ENCODE results near the gene COP1. TPM values are rescaled to one million over a fixed set of nuclear protein-coding genes. Genes with fewer than 3 reads are reported as not detected.
A peak's percentile ranks its signal among the peaks of the same experiment; 100 is the strongest.
"Not testable (repeated sequence)": the region's sequence is repeated elsewhere in the genome, so short reads cannot be mapped to it uniquely, and the experiment has no call there.

COP1 gene
- total and polyA plus RNA-seq, 4 experiments from 2014 or later, result 38.4 to 45.1 (median 44.1) TPM

DNA sequence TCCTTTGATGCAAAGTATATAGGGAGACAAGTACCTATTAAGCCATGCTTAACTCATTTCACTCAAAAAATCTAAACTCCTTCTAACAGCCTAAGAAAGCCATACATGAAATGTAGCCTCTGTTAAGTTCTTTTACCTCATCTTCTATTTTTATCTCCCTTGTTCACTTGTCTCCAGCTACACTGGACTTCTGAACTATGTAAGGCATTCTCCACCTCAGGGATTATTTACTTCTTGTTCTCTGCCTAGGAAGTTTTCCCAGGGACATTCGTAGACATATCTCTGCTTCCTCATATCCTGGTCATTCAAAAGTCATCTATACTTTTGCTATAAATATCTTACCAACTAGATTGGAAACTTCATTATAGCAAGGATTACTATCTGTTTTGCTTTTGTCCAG, 96.9 kb downstream of the COP1 start:
- peaks cover 57 to 62% of the 10 kb centered on the region in 2 donors for H3K36me3 Mint-ChIP-seq
- no peaks in the 10 kb centered on the region for H3K36me3 ChIP-seq (ENCODE audit: insufficient read depth, low read length)
- POLR2A ChIA-PET (ENCODE audit: partially characterized antibody), result no interaction called here

DNA sequence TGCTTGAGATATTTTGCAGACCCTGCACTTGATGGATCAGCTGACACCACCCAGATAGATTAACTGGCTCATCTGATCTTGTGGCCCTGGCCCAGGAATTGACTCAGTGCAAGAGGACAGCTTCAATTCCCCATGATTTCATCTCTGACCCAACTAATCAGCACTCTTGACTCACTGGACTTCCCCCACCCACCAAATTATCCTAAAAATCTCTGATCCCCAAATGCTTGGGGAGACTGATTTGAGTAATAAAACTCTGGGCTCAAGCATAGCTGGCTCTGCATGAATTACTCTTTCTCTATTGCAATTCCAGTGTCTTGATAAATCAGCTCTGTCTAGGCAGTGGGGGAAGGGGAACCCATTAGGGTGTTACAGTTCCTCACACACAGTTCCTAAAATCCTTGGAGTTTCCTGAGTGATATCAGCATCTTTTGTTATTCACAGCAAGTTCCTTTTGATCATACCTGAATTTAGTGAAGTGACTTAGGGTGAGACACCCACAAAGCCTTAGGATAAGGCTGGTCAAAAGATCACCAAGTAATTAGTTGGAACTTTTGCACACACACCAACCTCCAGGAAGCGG, 104.2 kb downstream of the COP1 start:
- H3K4me1 ChIP-seq (ENCODE audit: insufficient read depth, low read length), result no peaks in the 10 kb centered on the region
- Mint-ChIP-seq H3K4me1 (peaks cover 0 to 4% (median 2%) of the 10 kb centered on the region in 4 donors), H3K9me3 (peaks cover 0 to 49% (median 28%) of the 10 kb centered on the region in 8 donors), H3K27me3 (no peaks in the 10 kb centered on the region), H3K36me3 (peaks cover 66 to 77% of the 10 kb centered on the region in 2 donors), H3K4me3 (no peak overlapping the region), H3K27ac (no peak overlapping the region)
- H3K27me3 ChIP-seq (ENCODE audit: insufficient read depth, low read length), result no peaks in the 10 kb centered on the region
- DNase-seq, result no peak
- peaks cover 18% of the 10 kb centered on the region for H3K36me3 ChIP-seq (ENCODE audit: insufficient read depth, low read length)
- no peaks in the 10 kb centered on the region for H3K9me3 ChIP-seq (ENCODE audit: control insufficient read depth in 1 of 2, low read length in 2 of 2)
- CTCF ChIA-PET (ENCODE audit: partially characterized antibody), result no interaction called here
- intact Hi-C loops (cut with micrococcal nuclease), result no loop called here
- no peak overlapping the region for H3K27ac ChIP-seq (ENCODE audit: low read depth, low read length)
- POLR2A ChIA-PET (ENCODE audit: partially characterized antibody), result no interaction called here
- H3K4me3 ChIP-seq (ENCODE audit: low read length in 2 of 2), result no peak overlapping the region

More for the DNA sequence above, 96.9 kb downstream of the COP1 start:
- Histone ChIP-seq H3K27me3 (ENCODE audit: insufficient read depth, low read length) (no peaks in the 10 kb centered on the region), H3K27ac (ENCODE audit: low read depth, low read length) (no peak overlapping the region), H3K4me1 (ENCODE audit: insufficient read depth, low read length) (no peaks in the 10 kb centered on the region), H3K4me3 (ENCODE audit: low read length in 2 of 2) (no peak overlapping the region), H3K9me3 (ENCODE audit: control insufficient read depth in 1 of 2, low read length in 2 of 2) (no peaks in the 10 kb centered on the region)
- Mint-ChIP-seq H3K9me3 (peaks cover 0 to 3% (median 0%) of the 10 kb centered on the region in 8 donors), H3K4me1 (peaks cover 12 to 23% (median 16%) of the 10 kb centered on the region in 4 donors), H3K4me3 (no peak overlapping the region), H3K27ac (peak overlapping the region in 1 of 7 donors; percentile 41), H3K27me3 (no peaks in the 10 kb centered on the region)
- CTCF ChIA-PET (ENCODE audit: partially characterized antibody), result no interaction called here
- intact Hi-C loops (cut with micrococcal nuclease), result no loop called here
- DNase-seq, result no peak

DNA sequence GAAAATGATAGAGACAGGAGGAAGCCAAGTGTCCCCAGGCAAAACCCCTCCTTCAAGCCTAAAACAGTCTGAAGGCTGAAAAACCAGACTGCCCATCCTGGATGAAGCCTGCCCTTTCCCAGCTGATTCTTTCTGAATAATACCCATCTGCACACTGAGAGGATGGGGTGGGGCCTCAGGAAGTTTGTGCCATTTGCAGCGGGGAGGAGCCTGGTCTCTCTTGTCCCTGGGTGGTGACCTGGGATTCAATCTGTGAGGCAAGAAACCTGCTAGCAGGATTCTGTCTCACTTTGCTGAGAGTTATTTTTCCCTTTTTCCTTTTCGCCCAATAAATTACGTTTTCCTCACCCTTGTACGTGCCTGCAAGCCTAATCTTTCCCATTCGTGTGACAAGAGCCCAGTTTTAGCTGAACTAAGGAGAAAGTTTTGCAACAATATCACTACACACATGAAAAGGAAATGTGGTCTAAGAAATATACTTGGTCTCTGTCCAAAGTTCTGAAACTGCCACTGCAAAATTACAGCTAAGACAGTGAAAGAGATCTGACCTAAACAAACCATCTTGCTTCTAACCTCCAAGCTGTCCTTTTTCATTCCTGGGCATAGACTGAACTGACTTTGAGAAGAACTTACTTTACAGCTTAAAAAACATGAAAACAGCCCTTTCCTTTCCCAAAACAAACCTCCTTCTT, 105.0 kb downstream of the COP1 start:
- ChIA-PET POLR2A (ENCODE audit: partially characterized antibody) (no interaction called here), CTCF (ENCODE audit: partially characterized antibody) (no interaction called here)
- Histone ChIP-seq H3K4me1 (ENCODE audit: insufficient read depth, low read length) (no peaks in the 10 kb centered on the region), H3K36me3 (ENCODE audit: insufficient read depth, low read length) (peaks cover 18% of the 10 kb centered on the region), H3K27ac (ENCODE audit: low read depth, low read length) (no peak overlapping the region), H3K27me3 (ENCODE audit: insufficient read depth, low read length) (no peaks in the 10 kb centered on the region), H3K4me3 (ENCODE audit: low read length in 2 of 2) (no peak overlapping the region), H3K9me3 (ENCODE audit: control insufficient read depth in 1 of 2, low read length in 2 of 2) (no peaks in the 10 kb centered on the region)
- Mint-ChIP-seq H3K27ac (peak overlapping the region in 1 of 7 donors; percentile 41), H3K27me3 (no peaks in the 10 kb centered on the region), H3K36me3 (peaks cover 66 to 80% of the 10 kb centered on the region in 2 donors), H3K4me3 (peak overlapping the region in 1 of 8 donors; percentile 22), H3K4me1 (peaks cover 0 to 6% (median 3%) of the 10 kb centered on the region in 4 donors), H3K9me3 (peaks cover 0 to 54% (median 33%) of the 10 kb centered on the region in 8 donors)
- DNase-seq, result no peak
- intact Hi-C loops (cut with micrococcal nuclease), result no loop called here

DNA sequence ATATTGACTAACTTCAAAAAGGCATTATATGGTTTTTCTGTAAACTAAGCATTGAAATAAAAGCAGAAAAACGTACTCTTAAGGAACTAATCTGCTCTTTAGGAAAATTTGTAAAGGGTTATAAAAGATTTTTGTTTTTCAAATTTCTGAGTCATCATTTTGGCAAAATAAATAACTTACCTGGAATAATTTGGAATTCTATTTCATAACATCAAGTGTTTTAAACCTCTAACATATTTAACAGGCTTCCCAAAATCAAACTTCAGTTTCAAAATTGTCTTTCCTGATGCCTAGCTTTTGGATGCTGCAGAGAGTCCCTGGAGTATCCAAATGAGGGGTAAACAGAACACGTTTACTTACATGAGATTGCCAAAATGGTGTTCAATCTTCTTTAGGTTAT, 108.5 kb downstream of the COP1 start:
- peaks cover 0 to 57% (median 35%) of the 10 kb centered on the region in 8 donors for H3K9me3 Mint-ChIP-seq
- no peaks in the 10 kb centered on the region for H3K27me3 ChIP-seq (ENCODE audit: insufficient read depth, low read length)
- ChIA-PET POLR2A (ENCODE audit: partially characterized antibody) (no interaction called here), CTCF (ENCODE audit: partially characterized antibody) (no interaction called here)
- no peaks in the 10 kb centered on the region for H3K27me3 Mint-ChIP-seq
- no peak overlapping the region for H3K27ac ChIP-seq (ENCODE audit: low read depth, low read length)
- peaks cover 0 to 5% (median 2%) of the 10 kb centered on the region in 4 donors for H3K4me1 Mint-ChIP-seq
- peaks cover 68 to 73% of the 10 kb centered on the region in 2 donors for H3K36me3 Mint-ChIP-seq
- H3K4me3 ChIP-seq (ENCODE audit: low read length in 2 of 2), result no peak overlapping the region
- no peak for DNase-seq
- intact Hi-C loops (cut with micrococcal nuclease), result no loop called here
- peak overlapping the region in 1 of 7 donors; percentile 71 for H3K27ac Mint-ChIP-seq
- no peaks in the 10 kb centered on the region for H3K4me1 ChIP-seq (ENCODE audit: insufficient read depth, low read length)
- H3K9me3 ChIP-seq (ENCODE audit: control insufficient read depth in 1 of 2, low read length in 2 of 2), result no peaks in the 10 kb centered on the region
- H3K4me3 Mint-ChIP-seq, result no peak overlapping the region
- H3K36me3 ChIP-seq (ENCODE audit: insufficient read depth, low read length), result peaks cover 18% of the 10 kb centered on the region

DNA sequence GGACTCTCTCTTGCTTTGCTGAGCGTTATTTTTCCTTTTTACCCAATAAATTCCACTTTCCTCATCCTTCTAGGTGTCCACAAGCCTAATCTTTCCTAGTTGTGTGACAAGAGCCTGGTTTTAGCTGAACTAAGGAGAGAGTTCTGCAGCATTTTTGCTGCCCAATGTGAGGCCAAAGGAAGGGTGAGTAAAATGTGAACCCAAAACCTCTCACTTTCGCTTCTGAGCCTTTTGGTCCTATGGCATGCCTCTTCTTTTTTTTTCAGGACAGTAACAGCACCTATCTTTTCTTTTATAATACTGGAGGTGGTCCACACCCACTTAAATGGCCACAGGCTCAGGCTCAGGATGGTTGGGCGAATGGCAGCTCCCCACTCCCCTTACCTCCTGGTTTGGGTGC, 111.1 kb downstream of the COP1 start:
- intact Hi-C loops (cut with micrococcal nuclease), result no loop called here
- ChIA-PET CTCF (ENCODE audit: partially characterized antibody) (no interaction called here), POLR2A (ENCODE audit: partially characterized antibody) (no interaction called here)
- peaks cover 0 to 5% (median 3%) of the 10 kb centered on the region in 4 donors for H3K4me1 Mint-ChIP-seq
- H3K36me3 Mint-ChIP-seq, result peaks cover 51 to 52% of the 10 kb centered on the region in 2 donors
- Histone ChIP-seq H3K4me3 (ENCODE audit: low read length in 2 of 2) (no peak overlapping the region), H3K9me3 (ENCODE audit: control insufficient read depth in 1 of 2, low read length in 2 of 2) (no peaks in the 10 kb centered on the region), H3K4me1 (ENCODE audit: insufficient read depth, low read length) (no peaks in the 10 kb centered on the region), H3K27me3 (ENCODE audit: insufficient read depth, low read length) (no peaks in the 10 kb centered on the region), H3K27ac (ENCODE audit: low read depth, low read length) (no peak overlapping the region), H3K36me3 (ENCODE audit: insufficient read depth, low read length) (peaks cover 8% of the 10 kb centered on the region)
- H3K27me3 Mint-ChIP-seq, result no peaks in the 10 kb centered on the region
- peaks cover 0 to 38% (median 25%) of the 10 kb centered on the region in 8 donors for H3K9me3 Mint-ChIP-seq
- peak overlapping the region in 1 of 7 donors; percentile 21 for H3K27ac Mint-ChIP-seq
- no peak overlapping the region for H3K4me3 Mint-ChIP-seq
- DNase-seq, result no peak

DNA sequence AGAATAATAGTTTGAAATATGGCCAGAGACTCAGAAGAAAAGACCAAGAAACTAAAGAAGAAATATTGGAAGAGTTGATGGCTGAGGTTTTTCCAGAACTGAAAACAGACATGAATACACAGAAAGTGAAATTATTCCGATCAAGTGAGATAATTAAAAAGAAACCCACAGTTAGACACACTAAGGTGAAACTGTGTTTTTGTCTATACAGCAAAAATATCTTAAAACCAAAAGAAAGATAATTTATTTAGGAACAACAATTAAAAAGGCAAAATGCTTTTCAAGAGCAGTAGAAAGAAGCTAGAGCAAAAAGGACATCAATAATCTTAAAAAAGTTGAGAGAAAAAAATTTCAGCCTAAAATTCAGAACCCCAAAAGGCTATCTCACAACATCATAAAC, 116.3 kb downstream of the COP1 start:
- CTCF ChIA-PET (ENCODE audit: partially characterized antibody), result no interaction called here
- peaks cover 36 to 39% of the 10 kb centered on the region in 2 donors for H3K36me3 Mint-ChIP-seq

DNA sequence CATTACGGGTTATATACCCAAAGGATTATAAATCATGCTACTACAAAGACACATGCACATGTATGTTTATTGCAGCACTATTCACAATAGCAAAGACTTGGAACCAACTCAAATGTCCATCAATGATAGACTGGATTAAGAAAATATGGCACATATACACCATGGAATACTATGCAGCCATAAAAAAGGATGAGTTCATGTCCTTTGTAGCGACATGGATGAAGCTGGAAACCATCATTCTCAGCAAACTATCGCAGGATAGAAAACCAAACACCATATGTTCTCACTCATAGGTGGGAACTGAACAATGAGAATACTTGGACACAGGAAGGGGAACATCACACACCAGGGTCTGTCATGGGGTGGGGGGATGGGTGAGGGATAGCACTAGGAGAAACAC, 119.3 kb downstream of the COP1 start:
- H3K4me3 ChIP-seq (ENCODE audit: low read length in 2 of 2); intact Hi-C loops (cut with micrococcal nuclease); H3K4me3 Mint-ChIP-seq; POLR2A ChIA-PET (ENCODE audit: partially characterized antibody); DNase-seq; H3K27me3 ChIP-seq (ENCODE audit: insufficient read depth, low read length); H3K27me3 Mint-ChIP-seq; H3K27ac Mint-ChIP-seq; H3K9me3 ChIP-seq (ENCODE audit: control insufficient read depth in 1 of 2, low read length in 2 of 2); H3K27ac ChIP-seq (ENCODE audit: low read depth, low read length); H3K36me3 ChIP-seq (ENCODE audit: insufficient read depth, low read length); H3K4me1 ChIP-seq (ENCODE audit: insufficient read depth, low read length); CTCF ChIA-PET (ENCODE audit: partially characterized antibody): not testable (repeated sequence)
- Mint-ChIP-seq H3K9me3 (peaks cover 0 to 15% (median 7%) of the 10 kb centered on the region in 8 donors), H3K36me3 (peaks cover 38 to 47% of the 10 kb centered on the region in 2 donors), H3K4me1 (peaks cover 10 to 17% (median 11%) of the 10 kb centered on the region in 4 donors)

More for the DNA sequence above, 116.3 kb downstream of the COP1 start:
- Mint-ChIP-seq H3K27ac (peak overlapping the region in 1 of 7 donors; percentile 65), H3K4me1 (peaks cover 4 to 11% (median 9%) of the 10 kb centered on the region in 4 donors), H3K27me3 (no peaks in the 10 kb centered on the region), H3K9me3 (peaks cover 0 to 15% (median 7%) of the 10 kb centered on the region in 8 donors), H3K4me3 (no peak overlapping the region)
- no peak overlapping the region for H3K27ac ChIP-seq (ENCODE audit: low read depth, low read length)
- no peaks in the 10 kb centered on the region for H3K36me3 ChIP-seq (ENCODE audit: insufficient read depth, low read length)
- peaks cover 0 to 3% of the 10 kb centered on the region in 2 donors for H3K9me3 ChIP-seq (ENCODE audit: control insufficient read depth in 1 of 2, low read length in 2 of 2)
- intact Hi-C loops (cut with micrococcal nuclease), result no loop called here
- POLR2A ChIA-PET (ENCODE audit: partially characterized antibody), result no interaction called here
- H3K4me3 ChIP-seq (ENCODE audit: low read length in 2 of 2), result no peak overlapping the region
- no peaks in the 10 kb centered on the region for H3K27me3 ChIP-seq (ENCODE audit: insufficient read depth, low read length)
- H3K4me1 ChIP-seq (ENCODE audit: insufficient read depth, low read length), result no peaks in the 10 kb centered on the region
- no peak for DNase-seq
